Hepatocyte (in vitro differentiated cells): ENCODE measurements around the gene SORCS2. TPM values are rescaled to one million over a fixed set of nuclear protein-coding genes. Genes with fewer than 3 reads are reported as not detected.

ENCODE experiments used
- DNase-seq: peaks from one replicate; pipeline ENCODE4 v3.0.0-alpha.2; 2016; ENCODE audit warnings: low spot score
- H2AFZ ChIP-seq: fragments of 200-600 bp; sonication (generic); 2 replicates; pipeline ENCODE4 v1.6.0; 2016; ENCODE audit warnings: antibody characterized with exemption, mild to moderate bottlenecking
- H3K27ac ChIP-seq: fragments of 200-600 bp; sonication (generic); 2 replicates; pipeline ENCODE4 v1.5.1; 2016; ENCODE audit warnings: mild to moderate bottlenecking
- H3K27me3 ChIP-seq: fragments of 200-600 bp; sonication (generic); 2 replicates; pipeline ENCODE4 v1.6.1; 2016
- H3K36me3 ChIP-seq: fragments of 200-600 bp; sonication (generic); replicated peaks from 2 replicates; pipeline ENCODE4 v1.5.1; 2016; ENCODE audit warnings: low read depth; ENCODE audit not compliant: insufficient read depth
- H3K4me1 ChIP-seq: fragments of 200-600 bp; sonication (generic); 2 replicates; pipeline ENCODE4 v1.5.1; 2016; ENCODE audit warnings: mild to moderate bottlenecking, moderate library complexity; ENCODE audit not compliant: insufficient read depth
- H3K4me2 ChIP-seq: fragments of 200-600 bp; sonication (generic); 2 replicates; pipeline ENCODE4 v1.6.0; 2016
- H3K4me3 ChIP-seq: fragments of 200-600 bp; sonication (generic); 2 replicates; pipeline ENCODE4 v1.5.1; 2016; ENCODE audit warnings: mild to moderate bottlenecking
- H3K79me2 ChIP-seq: fragments of 200-600 bp; sonication (generic); 2 replicates; pipeline ENCODE4 v1.6.0; 2017; ENCODE audit warnings: mild to moderate bottlenecking
- H3K9me2 ChIP-seq: fragments of 200-600 bp; sonication (generic); replicated peaks from 2 replicates; pipeline ENCODE4 v1.6.0; 2017; ENCODE audit warnings: mild to moderate bottlenecking; ENCODE audit not compliant: insufficient read depth
- H3K9me3 ChIP-seq: fragments of 200-600 bp; sonication (generic); 2 replicates; pipeline ENCODE4 v1.5.1; 2016; ENCODE audit warnings: low read depth, mild to moderate bottlenecking
- H4K20me1 ChIP-seq: fragments of 200-600 bp; sonication (generic); 2 replicates; pipeline ENCODE4 v1.6.0; 2016; ENCODE audit warnings: mild to moderate bottlenecking; ENCODE audit not compliant: insufficient read depth, poor library complexity, severe bottlenecking
- EZH2 ChIP-seq: fragments of 200-600 bp; sonication (generic); IDR thresholded peaks from 2 replicates; pipeline ENCODE4 v1.6.1; 2016; ENCODE audit warnings: antibody characterized with exemption, mild to moderate bottlenecking, borderline replicate concordance
- EZH2phosphoT487 ChIP-seq: fragments of 200-600 bp; sonication (generic); IDR thresholded peaks from one replicate; pipeline ENCODE4 v1.6.1; 2018; ENCODE audit warnings: antibody characterized with exemption, mild to moderate bottlenecking, low read depth, moderate library complexity; ENCODE audit not compliant: unreplicated experiment, severe bottlenecking
- WGBS: methylation state at CpG from one replicate; pipeline ENCODE4 v1.1.6; 2016; ENCODE audit warnings: low lambda C conversion rate; ENCODE audit errors: missing lambda C conversion rate; 5-methylcytosine and 5-hydroxymethylcytosine counted together
- polyA plus RNA-seq: library from polyadenylated mRNA; unstranded; fragments of >200 nt; fragmentation: Nextera tagmentation; extraction: Ambion mirVana; gene quantifications from 2 replicates; pipeline ENCODE4 v1.2.1, GENCODE V29; 2016
- total RNA-seq: library from RNA; depleted of rRNA; stranded (reverse); fragments of >200 nt; gene quantifications from 2 replicates; pipeline ENCODE4 v1.2.3, GENCODE V29; 2014
- TF ChIP-seq, protein P1 (sequence below): fragments of 200-600 bp; sonication (generic); IDR thresholded peaks from 2 replicates; pipeline ENCODE4 v1.5.1; 2016; ENCODE audit warnings: antibody characterized with exemption, mild to moderate bottlenecking; ENCODE audit not compliant: poor library complexity

Gene SORCS2
- total and polyA plus RNA-seq, 2 experiments from 2014 or later, result 1.6 to 4.8 TPM

DNA sequence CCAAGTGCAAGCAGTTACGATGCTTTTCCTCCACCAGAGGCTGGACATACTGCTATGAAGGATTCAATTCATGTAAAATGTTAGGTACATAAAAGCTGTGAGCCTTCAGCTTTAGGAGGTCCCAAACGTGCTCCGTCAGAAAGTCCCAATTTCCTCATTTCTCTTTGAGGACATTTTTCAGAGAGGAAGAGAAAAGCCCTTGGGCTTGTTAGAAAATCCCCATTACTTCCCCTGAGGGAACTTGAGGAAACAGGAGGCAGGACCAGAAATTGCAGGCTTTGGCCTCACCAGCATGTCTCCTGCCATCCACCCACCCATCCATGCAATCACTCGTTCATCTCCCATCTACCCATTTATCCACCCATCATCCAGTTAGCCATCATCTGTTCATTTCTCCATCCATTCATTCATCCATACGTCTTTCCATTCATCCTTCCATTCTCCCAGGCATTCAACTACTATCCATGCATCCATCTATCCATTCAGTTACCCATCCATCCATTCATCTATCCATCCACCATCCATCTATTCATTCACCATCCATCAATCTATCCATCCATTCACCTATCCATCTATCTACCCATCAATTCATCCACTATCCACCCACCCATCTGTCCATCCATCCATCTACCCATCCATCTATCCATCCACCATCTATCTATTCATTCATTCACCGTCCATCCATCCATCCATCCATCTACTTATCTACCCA is 523.8 kb downstream of the SORCS2 start:
- H3K4me1 ChIP-seq, result no peaks in the 10 kb centered on the region
- H3K36me3 ChIP-seq, result no peaks in the 10 kb centered on the region
- H3K4me2 ChIP-seq, result no peak overlapping the region
- no peak overlapping the region for H2AFZ ChIP-seq
- TF ChIP-seq EZH2, result no peak
- TF ChIP-seq, protein P1, sequence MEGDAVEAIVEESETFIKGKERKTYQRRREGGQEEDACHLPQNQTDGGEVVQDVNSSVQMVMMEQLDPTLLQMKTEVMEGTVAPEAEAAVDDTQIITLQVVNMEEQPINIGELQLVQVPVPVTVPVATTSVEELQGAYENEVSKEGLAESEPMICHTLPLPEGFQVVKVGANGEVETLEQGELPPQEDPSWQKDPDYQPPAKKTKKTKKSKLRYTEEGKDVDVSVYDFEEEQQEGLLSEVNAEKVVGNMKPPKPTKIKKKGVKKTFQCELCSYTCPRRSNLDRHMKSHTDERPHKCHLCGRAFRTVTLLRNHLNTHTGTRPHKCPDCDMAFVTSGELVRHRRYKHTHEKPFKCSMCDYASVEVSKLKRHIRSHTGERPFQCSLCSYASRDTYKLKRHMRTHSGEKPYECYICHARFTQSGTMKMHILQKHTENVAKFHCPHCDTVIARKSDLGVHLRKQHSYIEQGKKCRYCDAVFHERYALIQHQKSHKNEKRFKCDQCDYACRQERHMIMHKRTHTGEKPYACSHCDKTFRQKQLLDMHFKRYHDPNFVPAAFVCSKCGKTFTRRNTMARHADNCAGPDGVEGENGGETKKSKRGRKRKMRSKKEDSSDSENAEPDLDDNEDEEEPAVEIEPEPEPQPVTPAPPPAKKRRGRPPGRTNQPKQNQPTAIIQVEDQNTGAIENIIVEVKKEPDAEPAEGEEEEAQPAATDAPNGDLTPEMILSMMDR, result no peak
- TF ChIP-seq EZH2phosphoT487, result no peak
- H3K79me2 ChIP-seq, result no peaks in the 10 kb centered on the region
- H3K27ac ChIP-seq, result no peak overlapping the region
- DNase-seq, result no peak
- no peaks in the 10 kb centered on the region for H3K9me2 ChIP-seq
- peaks cover 20% of the 10 kb centered on the region for H3K27me3 ChIP-seq
- H3K9me3 ChIP-seq, result no peaks in the 10 kb centered on the region
- WGBS, result 82% methylated on average over 6 of the region's 6 CpGs
- H3K4me3 ChIP-seq, result no peak overlapping the region
- H4K20me1 ChIP-seq, result no peaks in the 10 kb centered on the region

DNA sequence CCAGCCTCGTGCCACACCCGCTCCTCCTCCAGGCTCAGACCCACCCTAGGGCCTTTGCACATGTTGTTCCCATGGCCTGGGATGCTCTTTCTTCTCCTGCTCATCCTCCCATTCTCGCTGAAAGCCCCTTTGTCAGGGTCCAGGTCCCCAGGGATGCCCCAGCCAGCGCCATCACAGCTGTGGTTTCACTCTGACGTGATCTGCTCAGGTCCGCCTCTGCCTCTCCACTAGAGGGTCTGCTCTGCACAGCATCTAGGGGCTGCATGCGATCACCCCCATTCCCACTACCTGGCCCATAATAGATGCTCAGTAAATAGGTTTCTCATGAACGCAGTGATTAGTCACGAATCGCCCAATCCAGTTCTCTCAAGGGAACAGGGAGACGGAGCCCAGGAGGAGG is 524.8 kb downstream of the SORCS2 start:
- H4K20me1 ChIP-seq, result no peaks in the 10 kb centered on the region
- H3K9me3 ChIP-seq, result no peaks in the 10 kb centered on the region
- H3K4me1 ChIP-seq, result no peaks in the 10 kb centered on the region
- no peak overlapping the region for H3K27ac ChIP-seq
- H3K79me2 ChIP-seq, result no peaks in the 10 kb centered on the region
- DNase-seq, result no peak
- peaks cover 20% of the 10 kb centered on the region for H3K27me3 ChIP-seq
- no peak overlapping the region for H3K4me3 ChIP-seq
- no peaks in the 10 kb centered on the region for H3K36me3 ChIP-seq
- H2AFZ ChIP-seq, result no peak overlapping the region
- no peaks in the 10 kb centered on the region for H3K9me2 ChIP-seq
- TF ChIP-seq, protein P1, result no peak
- TF ChIP-seq EZH2 (no peak), EZH2phosphoT487 (no peak)
- WGBS, result 95% methylated on average over 11 of the region's 11 CpGs
- no peak overlapping the region for H3K4me2 ChIP-seq

DNA sequence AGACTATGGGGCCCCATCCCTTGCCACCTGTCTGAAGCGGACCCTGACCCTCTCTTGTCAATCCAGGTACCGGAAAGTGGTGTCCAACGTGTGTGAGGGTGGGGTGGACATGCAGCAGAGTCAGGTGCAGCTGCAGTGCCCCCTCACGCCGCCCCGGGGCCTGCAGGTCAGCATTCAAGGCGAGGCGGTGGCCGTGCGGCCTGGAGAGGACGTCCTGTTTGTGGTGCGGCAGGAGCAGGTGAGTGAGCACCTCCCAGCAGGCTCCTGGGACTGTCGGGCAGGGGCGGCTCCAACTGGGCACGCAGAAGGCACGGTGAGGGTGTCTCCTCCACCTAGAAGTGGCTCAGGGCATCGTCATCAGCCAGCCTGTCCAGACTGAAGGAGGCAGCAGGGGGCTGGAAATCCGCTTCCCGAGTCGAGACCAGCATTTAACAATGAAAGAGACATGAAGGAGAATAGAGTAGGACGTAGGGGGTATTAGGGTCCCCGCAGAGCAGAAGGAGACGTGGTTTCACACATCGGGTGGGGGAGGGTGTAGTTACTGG is 525.7 kb downstream of the SORCS2 start:
- H3K27ac ChIP-seq, result no peak overlapping the region
- 66% methylated on average over 24 of the region's 24 CpGs for WGBS
- H3K9me2 ChIP-seq, result no peaks in the 10 kb centered on the region
- H3K4me2 ChIP-seq, result no peak overlapping the region
- H3K9me3 ChIP-seq, result no peaks in the 10 kb centered on the region
- H2AFZ ChIP-seq, result no peak overlapping the region
- no peaks in the 10 kb centered on the region for H3K36me3 ChIP-seq
- TF ChIP-seq EZH2 (no peak), EZH2phosphoT487 (no peak)
- TF ChIP-seq, protein P1, result no peak
- peaks cover 20% of the 10 kb centered on the region for H3K27me3 ChIP-seq
- no peaks in the 10 kb centered on the region for H3K79me2 ChIP-seq
- DNase-seq, result no peak
- H4K20me1 ChIP-seq, result no peaks in the 10 kb centered on the region
- no peak overlapping the region for H3K4me3 ChIP-seq
- no peaks in the 10 kb centered on the region for H3K4me1 ChIP-seq
